ENCODE data around the gene WDR90.
A peak's percentile ranks its signal among the peaks of the same experiment; 100 is the strongest.

Gene WDR90

DNA sequence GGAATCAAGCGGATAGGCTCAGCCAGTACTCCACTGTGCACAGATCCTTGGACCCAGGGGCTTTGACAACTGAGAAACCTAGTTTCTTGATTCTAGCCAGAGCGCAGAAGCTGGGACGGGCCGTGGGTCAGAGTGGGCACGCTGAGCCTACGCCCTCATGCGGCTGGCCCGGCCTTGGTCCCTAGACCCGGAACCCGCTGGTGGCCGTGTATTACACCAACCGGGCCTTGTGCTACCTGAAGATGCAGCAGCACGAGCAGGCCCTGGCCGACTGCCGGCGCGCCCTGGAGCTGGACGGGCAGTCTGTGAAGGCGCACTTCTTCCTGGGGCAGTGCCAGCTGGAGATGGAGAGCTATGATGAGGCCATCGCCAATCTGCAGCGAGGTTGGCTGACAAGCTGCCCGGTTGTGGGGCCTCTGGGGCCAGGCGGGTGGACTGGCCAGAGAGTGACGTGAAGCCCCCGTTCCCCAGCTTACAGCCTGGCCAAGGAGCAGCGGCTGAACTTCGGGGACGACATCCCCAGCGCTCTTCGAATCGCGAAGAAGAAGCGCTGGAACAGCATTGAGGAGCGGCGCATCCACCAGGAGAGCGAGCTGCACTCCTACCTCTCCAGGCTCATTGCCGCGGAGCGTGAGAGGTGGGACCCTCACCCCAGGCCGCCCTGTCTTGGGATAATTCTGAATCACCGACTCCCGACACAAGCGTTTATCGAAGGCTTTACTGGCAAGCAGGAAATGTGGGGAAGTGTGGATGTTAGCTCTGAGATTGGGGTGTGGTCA lies 32.0 kb downstream of the WDR90 start:
- Histone ChIP-seq H2BK15ac (replicated peaks; ENCODE audit: low read depth) (no peak overlapping the region), H2BK5ac (ENCODE audit: low read length) (no peak overlapping the region), H3K27me3 (ENCODE audit: insufficient read depth, low read length, poor library complexity) (no peaks in the 10 kb centered on the region), H3K18ac (ENCODE audit: low read length) (no peak overlapping the region), H3K4me1 (ENCODE audit: control insufficient read depth, low read depth, low read length) (no peaks in the 10 kb centered on the region), H2BK120ac (ENCODE audit: low read depth, low read length) (no peak overlapping the region), H3K27ac (ENCODE audit: low read depth, low read length) (no peak overlapping the region), H3K56ac (ENCODE audit: low read length) (peak overlapping the region; percentile 92), H3K4ac (ENCODE audit: low read depth, low read length) (no peak overlapping the region), H3K36me3 (ENCODE audit: control insufficient read depth, insufficient read depth, low read length) (peaks cover 13% of the 10 kb centered on the region), H2AK5ac (ENCODE audit: low read length) (no peak overlapping the region), H4K5ac (ENCODE audit: low read length) (no peak overlapping the region), H4K8ac (ENCODE audit: low read depth, low read length) (no peak overlapping the region), H3K23ac (ENCODE audit: low read length) (no peak overlapping the region), H3K9ac (ENCODE audit: low read length) (peak overlapping the region; percentile 94), H3K4me2 (ENCODE audit: low read length) (peak overlapping the region; percentile 94), H3K4me3 (ENCODE audit: low read length) (peak overlapping the region; percentile 91), H3K79me1 (ENCODE audit: low read length) (peaks cover 15% of the 10 kb centered on the region), H3K79me2 (ENCODE audit: control insufficient read depth, insufficient read depth, low read length) (peaks cover 18% of the 10 kb centered on the region)
- no CpG with 5 or more reads among the region's 44 CpGs for WGBS (ENCODE audit: extremely low coverage, insufficient coverage, low lambda C conversion rate)
- no peak for DNase-seq

DNA sequence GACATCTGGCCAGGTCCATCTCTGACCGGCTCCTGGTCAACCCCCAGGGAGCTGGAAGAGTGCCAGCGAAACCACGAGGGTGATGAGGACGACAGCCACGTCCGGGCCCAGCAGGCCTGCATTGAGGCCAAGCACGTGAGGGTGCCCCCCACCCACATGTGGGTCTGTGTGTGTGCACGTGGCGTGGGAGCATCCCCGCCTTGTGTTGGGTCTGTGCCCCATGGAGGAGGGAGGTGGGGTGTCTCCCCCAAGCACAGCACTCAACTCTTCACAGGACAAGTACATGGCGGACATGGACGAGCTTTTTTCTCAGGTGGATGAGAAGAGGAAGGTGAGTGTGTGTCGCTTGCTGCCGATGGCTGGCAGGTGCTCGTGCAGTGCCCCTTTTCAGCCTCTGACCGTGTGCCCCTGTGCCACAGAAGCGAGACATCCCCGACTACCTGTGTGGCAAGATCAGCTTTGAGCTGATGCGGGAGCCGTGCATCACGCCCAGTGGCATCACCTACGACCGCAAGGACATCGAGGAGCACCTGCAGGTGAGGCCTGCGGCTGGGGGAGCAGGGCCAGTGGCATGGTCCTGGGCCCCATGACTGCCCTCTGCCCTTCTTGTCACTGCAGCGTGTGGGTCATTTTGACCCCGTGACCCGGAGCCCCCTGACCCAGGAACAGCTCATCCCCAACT lies 32.7 kb downstream of the WDR90 start:
- Histone ChIP-seq H3K79me1 (ENCODE audit: low read length) (peaks cover 15% of the 10 kb centered on the region), H3K56ac (ENCODE audit: low read length) (no peak overlapping the region), H2AK5ac (ENCODE audit: low read length) (no peak overlapping the region), H2BK15ac (replicated peaks; ENCODE audit: low read depth) (no peak overlapping the region), H4K8ac (ENCODE audit: low read depth, low read length) (no peak overlapping the region), H4K5ac (ENCODE audit: low read length) (no peak overlapping the region), H2BK120ac (ENCODE audit: low read depth, low read length) (no peak overlapping the region), H3K36me3 (ENCODE audit: control insufficient read depth, insufficient read depth, low read length) (peaks cover 13% of the 10 kb centered on the region), H3K23ac (ENCODE audit: low read length) (no peak overlapping the region), H3K4me2 (ENCODE audit: low read length) (no peak overlapping the region), H3K79me2 (ENCODE audit: control insufficient read depth, insufficient read depth, low read length) (peaks cover 18% of the 10 kb centered on the region), H3K18ac (ENCODE audit: low read length) (no peak overlapping the region), H3K9ac (ENCODE audit: low read length) (no peak overlapping the region), H3K4me3 (ENCODE audit: low read length) (no peak overlapping the region), H3K4me1 (ENCODE audit: control insufficient read depth, low read depth, low read length) (no peaks in the 10 kb centered on the region), H3K27ac (ENCODE audit: low read depth, low read length) (no peak overlapping the region), H3K4ac (ENCODE audit: low read depth, low read length) (no peak overlapping the region), H2BK5ac (ENCODE audit: low read length) (no peak overlapping the region), H3K27me3 (ENCODE audit: insufficient read depth, low read length, poor library complexity) (no peaks in the 10 kb centered on the region)
- no peak for DNase-seq
- no CpG with 5 or more reads among the region's 28 CpGs for WGBS (ENCODE audit: extremely low coverage, insufficient coverage, low lambda C conversion rate)

DNA sequence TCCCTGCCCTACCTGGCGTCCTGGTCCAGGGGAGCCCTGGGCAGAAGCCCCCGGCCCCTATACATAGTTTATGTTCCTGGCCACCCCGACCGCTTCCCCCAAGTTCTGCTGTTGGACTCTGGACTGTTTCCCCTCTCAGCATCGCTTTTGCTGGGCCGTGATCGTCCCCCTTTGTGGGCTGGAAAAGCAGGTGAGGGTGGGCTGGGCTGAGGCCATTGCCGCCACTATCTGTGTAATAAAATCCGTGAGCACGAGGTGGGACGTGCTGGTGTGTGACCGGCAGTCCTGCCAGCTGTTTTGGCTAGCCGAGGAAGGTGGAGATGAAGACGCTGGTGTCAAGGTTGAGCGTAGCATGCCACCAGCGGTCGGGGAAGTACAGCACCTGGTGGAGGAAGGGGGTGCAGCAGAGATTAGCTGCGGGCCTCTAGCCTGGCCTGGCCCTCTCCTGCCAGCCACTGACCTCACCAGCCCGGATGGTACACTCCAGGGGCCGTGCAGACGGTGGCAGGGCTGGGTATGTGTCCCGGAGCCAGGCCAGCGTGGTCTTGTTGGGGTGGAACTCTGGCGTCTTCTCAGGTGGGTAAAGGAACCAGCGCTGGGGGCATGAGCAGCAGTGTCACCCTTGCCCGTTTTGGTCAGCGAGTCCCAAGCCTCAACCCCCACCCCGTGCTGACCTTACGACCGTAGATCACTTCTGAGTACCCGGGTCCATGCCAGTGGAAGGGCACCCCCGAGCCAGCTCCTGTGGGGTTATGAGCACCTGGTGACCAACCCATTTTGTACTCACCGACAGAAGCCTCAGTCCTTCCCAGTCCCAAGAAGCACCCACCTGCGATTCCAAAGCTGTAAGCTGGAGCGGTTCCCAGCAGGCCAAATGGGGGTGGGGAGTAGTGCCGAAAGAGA lies 33.6 kb downstream of the WDR90 start:
- Histone ChIP-seq H3K36me3 (ENCODE audit: control insufficient read depth, insufficient read depth, low read length) (peaks cover 13% of the 10 kb centered on the region), H3K79me2 (ENCODE audit: control insufficient read depth, insufficient read depth, low read length) (peaks cover 18% of the 10 kb centered on the region), H3K23ac (ENCODE audit: low read length) (no peak overlapping the region), H4K5ac (ENCODE audit: low read length) (no peak overlapping the region), H3K18ac (ENCODE audit: low read length) (no peak overlapping the region), H2AK5ac (ENCODE audit: low read length) (no peak overlapping the region), H2BK15ac (replicated peaks; ENCODE audit: low read depth) (no peak overlapping the region), H3K4me2 (ENCODE audit: low read length) (peak overlapping the region; percentile 49), H3K4ac (ENCODE audit: low read depth, low read length) (no peak overlapping the region), H4K8ac (ENCODE audit: low read depth, low read length) (no peak overlapping the region), H3K9ac (ENCODE audit: low read length) (peak overlapping the region; percentile 93), H2BK5ac (ENCODE audit: low read length) (no peak overlapping the region), H3K27ac (ENCODE audit: low read depth, low read length) (no peak overlapping the region), H3K4me3 (ENCODE audit: low read length) (no peak overlapping the region), H3K79me1 (ENCODE audit: low read length) (peaks cover 15% of the 10 kb centered on the region), H3K27me3 (ENCODE audit: insufficient read depth, low read length, poor library complexity) (no peaks in the 10 kb centered on the region), H2BK120ac (ENCODE audit: low read depth, low read length) (no peak overlapping the region), H3K56ac (ENCODE audit: low read length) (peak overlapping the region; percentile 49), H3K4me1 (ENCODE audit: control insufficient read depth, low read depth, low read length) (no peaks in the 10 kb centered on the region)
- DNase-seq, result no peak
- WGBS (ENCODE audit: extremely low coverage, insufficient coverage, low lambda C conversion rate), result no CpG with 5 or more reads among the region's 36 CpGs

DNA sequence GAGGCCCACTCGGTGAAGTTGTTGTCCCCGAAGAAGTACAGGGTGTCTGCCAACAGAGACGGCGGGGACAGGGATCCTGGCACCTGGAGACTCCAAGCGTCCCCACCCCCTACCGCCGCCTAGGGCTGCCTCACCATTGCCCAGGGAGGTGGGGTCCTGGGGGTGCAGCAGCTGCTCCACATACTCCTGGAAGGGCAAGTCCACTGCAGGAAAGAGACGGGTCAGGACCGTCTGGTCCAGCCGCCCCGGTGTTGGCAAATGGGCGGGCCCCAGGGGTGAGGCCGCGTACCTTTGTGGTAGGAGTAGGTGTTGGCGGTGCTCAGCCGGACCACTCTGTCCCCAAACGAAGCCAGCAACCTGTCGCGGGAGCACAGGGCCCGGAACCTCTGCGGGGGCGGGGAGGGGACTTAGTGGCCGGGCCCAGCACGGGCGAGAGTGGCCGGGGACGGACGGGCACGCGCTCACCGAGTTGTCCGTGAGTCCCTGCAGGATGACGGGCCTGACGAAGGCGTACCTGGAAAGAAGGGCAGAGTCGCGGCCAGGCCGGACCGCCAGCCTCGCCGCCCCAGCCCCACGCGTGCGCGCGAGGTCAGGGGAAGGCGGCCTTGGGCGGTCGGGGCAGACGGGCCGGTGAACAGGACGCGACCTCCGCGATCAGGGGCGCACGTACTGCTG lies 34.4 kb downstream of the WDR90 start:
- H3K27ac ChIP-seq (ENCODE audit: low read depth, low read length), result peak overlapping the region; percentile 21

DNA sequence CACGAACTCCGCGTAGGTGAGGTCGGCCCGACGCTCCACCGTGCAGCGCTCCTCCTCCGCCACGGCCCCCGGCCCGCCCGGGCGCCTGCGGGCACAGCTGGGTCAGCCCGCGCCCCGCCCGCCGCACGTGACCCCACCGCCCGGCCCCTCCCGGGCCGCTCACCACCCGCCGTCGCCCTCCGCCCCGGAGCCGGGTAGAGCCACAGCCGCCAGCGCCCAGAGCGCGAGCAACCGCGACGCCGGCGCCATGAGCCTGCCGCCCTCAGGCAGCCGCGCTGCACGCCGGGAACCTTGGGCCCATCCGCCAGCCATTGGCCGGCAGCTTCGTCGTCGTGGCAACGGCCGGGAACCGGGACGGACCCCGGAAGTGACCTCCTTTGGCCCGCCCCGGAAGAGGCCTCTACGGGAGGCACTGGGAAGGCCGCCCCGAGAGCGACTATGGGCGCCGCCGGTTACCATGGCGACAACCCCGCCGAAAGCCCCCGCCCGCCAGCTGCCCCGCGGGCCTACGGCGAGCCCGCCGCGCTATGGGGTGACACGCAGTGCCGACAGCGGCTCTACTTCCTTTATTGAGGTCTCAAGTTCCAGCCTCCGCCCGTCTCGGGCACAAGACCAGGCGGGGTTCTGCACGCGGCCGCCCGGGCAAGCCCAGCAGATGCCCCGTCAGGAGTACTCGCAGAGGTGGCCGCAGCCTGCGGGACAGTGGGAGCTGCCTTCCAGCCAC lies 35.1 kb downstream of the WDR90 start, which contains the start of gene JMJD8:
Gene JMJD8 (minus strand): TSS at position 264 of the 724 bp plus-strand sequence. CDS start 15 bp downstream, at position 249.
- no peak within 1 kb of the TSS for H3K23ac ChIP-seq (ENCODE audit: low read length)
- H4K8ac ChIP-seq (ENCODE audit: low read depth, low read length), result no peak within 1 kb of the TSS
- H4K5ac ChIP-seq (ENCODE audit: low read length), result no peak within 1 kb of the TSS
- H3K18ac ChIP-seq (ENCODE audit: low read length), result peak within 1 kb of the TSS; percentile 42
- peak within 1 kb of the TSS; percentile 63 for H3K4me3 ChIP-seq (ENCODE audit: low read length)
- H3K27ac ChIP-seq (ENCODE audit: low read depth, low read length), result peak within 1 kb of the TSS; percentile 21
- peaks cover 19% of the 10 kb centered on the region for H3K79me1 ChIP-seq (ENCODE audit: low read length)
- no peak within 1 kb of the TSS for H3K4ac ChIP-seq (ENCODE audit: low read depth, low read length)
- no peak within 1 kb of the TSS for H2BK15ac ChIP-seq (replicated peaks; ENCODE audit: low read depth)
- no peak within 1 kb of the TSS for H2BK120ac ChIP-seq (ENCODE audit: low read depth, low read length)
- no CpG with 5 or more reads among the region's 91 CpGs for WGBS (ENCODE audit: extremely low coverage, insufficient coverage, low lambda C conversion rate)
- no peak within 1 kb of the TSS for H2BK5ac ChIP-seq (ENCODE audit: low read length)
- peaks cover 13% of the 10 kb centered on the region for H3K36me3 ChIP-seq (ENCODE audit: control insufficient read depth, insufficient read depth, low read length)
- peak within 1 kb of the TSS; percentile 49 for H3K4me2 ChIP-seq (ENCODE audit: low read length)
- peaks cover 18% of the 10 kb centered on the region for H3K79me2 ChIP-seq (ENCODE audit: control insufficient read depth, insufficient read depth, low read length)
- peak within 1 kb of the TSS; percentile 93 for H3K9ac ChIP-seq (ENCODE audit: low read length)
- H3K4me1 ChIP-seq (ENCODE audit: control insufficient read depth, low read depth, low read length), result no peaks in the 10 kb centered on the region
- H3K56ac ChIP-seq (ENCODE audit: low read length), result peak within 1 kb of the TSS; percentile 96
- H3K27me3 ChIP-seq (ENCODE audit: insufficient read depth, low read length, poor library complexity), result no peaks in the 10 kb centered on the region
- H2AK5ac ChIP-seq (ENCODE audit: low read length), result no peak within 1 kb of the TSS
- DNase-seq, result peak; percentile 97

More for the DNA sequence above, 34.4 kb downstream of the WDR90 start:
- Histone ChIP-seq H2BK5ac (ENCODE audit: low read length) (no peak overlapping the region), H3K9ac (ENCODE audit: low read length) (peak overlapping the region; percentile 93), H4K5ac (ENCODE audit: low read length) (no peak overlapping the region), H3K4me1 (ENCODE audit: control insufficient read depth, low read depth, low read length) (no peaks in the 10 kb centered on the region), H3K4me3 (ENCODE audit: low read length) (peak overlapping the region; percentile 63), H3K18ac (ENCODE audit: low read length) (no peak overlapping the region), H3K27me3 (ENCODE audit: insufficient read depth, low read length, poor library complexity) (no peaks in the 10 kb centered on the region), H3K79me1 (ENCODE audit: low read length) (peaks cover 15% of the 10 kb centered on the region), H3K4me2 (ENCODE audit: low read length) (peak overlapping the region; percentile 49), H3K56ac (ENCODE audit: low read length) (peak overlapping the region; percentile 96), H3K36me3 (ENCODE audit: control insufficient read depth, insufficient read depth, low read length) (peaks cover 13% of the 10 kb centered on the region), H4K8ac (ENCODE audit: low read depth, low read length) (no peak overlapping the region), H3K4ac (ENCODE audit: low read depth, low read length) (no peak overlapping the region), H2AK5ac (ENCODE audit: low read length) (no peak overlapping the region), H3K23ac (ENCODE audit: low read length) (no peak overlapping the region), H3K79me2 (ENCODE audit: control insufficient read depth, insufficient read depth, low read length) (peaks cover 18% of the 10 kb centered on the region), H2BK120ac (ENCODE audit: low read depth, low read length) (no peak overlapping the region), H2BK15ac (replicated peaks; ENCODE audit: low read depth) (no peak overlapping the region)
- no CpG with 5 or more reads among the region's 57 CpGs for WGBS (ENCODE audit: extremely low coverage, insufficient coverage, low lambda C conversion rate)
- peak; percentile 43 for DNase-seq

Data from mesendoderm (in vitro differentiated cells).